Measurements from ENCODE around the gene PKP4. TPM values are rescaled to one million over a fixed set of nuclear protein-coding genes. Genes with fewer than 3 reads are reported as not detected.

The PKP4 gene
- total and polyA plus RNA-seq, 2 donors from 2014 or later, result 120 to 243 TPM

GRCh38 chr2:158728422-158728821 lies 271.7 kb downstream of the PKP4 start:
- no peaks in the 10 kb centered on the region for H3K9me3 ChIP-seq (ENCODE audit: control insufficient read depth in 2 of 3, insufficient read depth in 1 of 3, low read length in 3 of 3)
- no peak for TF ChIP-seq CTCF (IDR thresholded peaks at IDR 0.05; ENCODE audit: borderline replicate concordance, extremely low read depth, insufficient read depth)
- H3K4me3 ChIP-seq (ENCODE audit: low read length in 3 of 3), result no peak overlapping the region
- intact Hi-C loops (cut with DNase I), result no loop called here
- H3K27me3 ChIP-seq (ENCODE audit: control insufficient read depth, insufficient read depth, low read length), result no peaks in the 10 kb centered on the region
- H3K36me3 ChIP-seq (ENCODE audit: control insufficient read depth in 2 of 3, insufficient read depth in 3 of 3, low read length in 3 of 3), result no peaks in the 10 kb centered on the region
- H3K9ac ChIP-seq (ENCODE audit: low read length in 3 of 3), result no peak overlapping the region
- no peak overlapping the region for H3K27ac ChIP-seq (ENCODE audit: low read depth in 2 of 2, low read length in 2 of 2)
- H3K4me1 ChIP-seq (ENCODE audit: control insufficient read depth in 2 of 3, insufficient read depth in 2 of 3, low read depth in 1 of 3, low read length in 3 of 3), result peaks cover 0 to 2% (median 0%) of the 10 kb centered on the region in 3 donors
- DNase-seq (peak in 2 of 5 donors; percentile 30 to 41), FAIRE-seq (no peak)

- H3K27ac ChIP-seq (ENCODE audit: low read depth in 2 of 2, low read length in 2 of 2), result no peak overlapping the region
- no peak for TF ChIP-seq CTCF (IDR thresholded peaks at IDR 0.05; ENCODE audit: borderline replicate concordance, extremely low read depth, insufficient read depth)
- no peaks in the 10 kb centered on the region for H3K9me3 ChIP-seq (ENCODE audit: control insufficient read depth in 2 of 3, insufficient read depth in 1 of 3, low read length in 3 of 3)
- no peak overlapping the region for H3K9ac ChIP-seq (ENCODE audit: low read length in 3 of 3)
- no peak overlapping the region for H3K4me3 ChIP-seq (ENCODE audit: low read length in 3 of 3)
- H3K4me1 ChIP-seq (ENCODE audit: control insufficient read depth in 2 of 3, insufficient read depth in 2 of 3, low read depth in 1 of 3, low read length in 3 of 3), result peaks cover 0 to 2% (median 0%) of the 10 kb centered on the region in 3 donors
- peak in 2 of 5 donors; percentile 31 to 39 for DNase-seq
- no peaks in the 10 kb centered on the region for H3K27me3 ChIP-seq (ENCODE audit: control insufficient read depth, insufficient read depth, low read length)
- no peak for FAIRE-seq
- intact Hi-C loops (cut with DNase I), result no loop called here
- no peaks in the 10 kb centered on the region for H3K36me3 ChIP-seq (ENCODE audit: control insufficient read depth in 2 of 3, insufficient read depth in 3 of 3, low read length in 3 of 3)
These were observed 272.7 kb downstream of the PKP4 start for GRCh38 chr2:158729451-158729850.

GRCh38 chr2:158729873-158730620 lies 273.3 kb downstream of the PKP4 start:
- peaks cover 0 to 2% (median 0%) of the 10 kb centered on the region in 3 donors for H3K4me1 ChIP-seq (ENCODE audit: control insufficient read depth in 2 of 3, insufficient read depth in 2 of 3, low read depth in 1 of 3, low read length in 3 of 3)
- intact Hi-C loops (cut with DNase I), result no loop called here
- H3K27ac ChIP-seq (ENCODE audit: low read depth in 2 of 2, low read length in 2 of 2), result no peak overlapping the region
- H3K9ac ChIP-seq (ENCODE audit: low read length in 3 of 3), result no peak overlapping the region
- DNase-seq (peak; percentile 58 to 71 (median 69)), FAIRE-seq (no peak)
- peak overlapping the region in 2 of 3 donors; percentile 18 to 22 for H3K4me3 ChIP-seq (ENCODE audit: low read length in 3 of 3)
- TF ChIP-seq CTCF (IDR thresholded peaks at IDR 0.05; ENCODE audit: borderline replicate concordance, extremely low read depth, insufficient read depth), result no peak
- no peaks in the 10 kb centered on the region for H3K36me3 ChIP-seq (ENCODE audit: control insufficient read depth in 2 of 3, insufficient read depth in 3 of 3, low read length in 3 of 3)
- no peaks in the 10 kb centered on the region for H3K9me3 ChIP-seq (ENCODE audit: control insufficient read depth in 2 of 3, insufficient read depth in 1 of 3, low read length in 3 of 3)
- no peaks in the 10 kb centered on the region for H3K27me3 ChIP-seq (ENCODE audit: control insufficient read depth, insufficient read depth, low read length)
